RCC 7860 (cell line): ENCODE measurements around the gene RNF213.
"Not testable (repeated sequence)": the region's sequence is repeated elsewhere in the genome, so short reads cannot be mapped to it uniquely, and the experiment has no call there.

Experiments
- DNase-seq: peaks from one replicate; pipeline ENCODE4 v3.0.0-alpha.2; 2015; ENCODE audit warnings: low spot score
- FAIRE-seq: peaks from 2 replicates; lab custom pipeline; 2012; peaks lifted over from hg19 to GRCh38; lab: Jason Lieb, UNC

The RNF213 gene

GRCh38 chr17:80267391-80267790 lies 6.7 kb downstream of the RNF213 start:
- FAIRE-seq = no peak

GRCh38 chr17:80268427-80268826 lies 7.8 kb downstream of the RNF213 start:
- FAIRE-seq (no peak), DNase-seq (no peak)

More at GRCh38 chr17:80267391-80267790, 6.7 kb downstream of the RNF213 start:
- DNase-seq = no peak

GRCh38 chr17:80269405-80269807 lies 8.8 kb downstream of the RNF213 start:
- no peak for FAIRE-seq
- no peak for DNase-seq

- FAIRE-seq (no peak), DNase-seq (no peak)
Measured at GRCh38 chr17:80270104-80270503, 9.5 kb downstream of the RNF213 start.

GRCh38 chr17:80270836-80271235 lies 10.2 kb downstream of the RNF213 start:
- DNase-seq = no peak
- no peak for FAIRE-seq

- DNase-seq (no peak), FAIRE-seq (no peak)
Measured at GRCh38 chr17:80272366-80272765, 11.7 kb downstream of the RNF213 start.

- FAIRE-seq (no peak), DNase-seq (no peak)
Measured at GRCh38 chr17:80274331-80274730, 13.7 kb downstream of the RNF213 start.

GRCh38 chr17:80274871-80275449 lies 14.3 kb downstream of the RNF213 start:
- FAIRE-seq (no peak), DNase-seq (no peak)

- DNase-seq, FAIRE-seq: not testable (repeated sequence)
Measured at GRCh38 chr17:80275857-80276256, 15.2 kb downstream of the RNF213 start.

- FAIRE-seq (peak; percentile 51), DNase-seq (peak; percentile 81)
Measured at GRCh38 chr17:80277751-80278671, 17.4 kb downstream of the RNF213 start.

GRCh38 chr17:80279895-80280294 lies 19.2 kb downstream of the RNF213 start:
- FAIRE-seq = no peak

GRCh38 chr17:80281516-80281915 lies 20.9 kb downstream of the RNF213 start:
- DNase-seq (no peak), FAIRE-seq (no peak)

More at GRCh38 chr17:80279895-80280294, 19.2 kb downstream of the RNF213 start:
- no peak for DNase-seq

GRCh38 chr17:80283116-80283852 lies 22.6 kb downstream of the RNF213 start:
- FAIRE-seq (no peak), DNase-seq (no peak)

GRCh38 chr17:80284631-80285030 lies 24.0 kb downstream of the RNF213 start:
- no peak for FAIRE-seq
- no peak for DNase-seq

GRCh38 chr17:80285237-80285920 lies 24.7 kb downstream of the RNF213 start:
- FAIRE-seq (no peak), DNase-seq (no peak)

GRCh38 chr17:80286638-80286960 lies 25.9 kb downstream of the RNF213 start:
- DNase-seq (no peak), FAIRE-seq (no peak)

- no peak for DNase-seq
- no peak for FAIRE-seq
Measured at GRCh38 chr17:80287038-80287437, 26.4 kb downstream of the RNF213 start.

GRCh38 chr17:80287806-80288567 lies 27.3 kb downstream of the RNF213 start:
- FAIRE-seq = no peak
- DNase-seq = no peak

GRCh38 chr17:80289616-80290015 lies 29.0 kb downstream of the RNF213 start:
- FAIRE-seq = no peak
- no peak for DNase-seq

GRCh38 chr17:80290156-80290555 lies 29.5 kb downstream of the RNF213 start:
- DNase-seq (no peak), FAIRE-seq (no peak)
